BJ (cell line): ENCODE results near the gene PIP4K2B. TPM values are rescaled to one million over a fixed set of nuclear protein-coding genes. Genes with fewer than 3 reads are reported as not detected.
"Not testable (repeated sequence)": the region's sequence is repeated elsewhere in the genome, so short reads cannot be mapped to it uniquely, and the experiment has no call there.

Experiments
- CTCF ChIA-PET: fragments of 350-600 bp; formaldehyde crosslinking; extraction: SDS; loops from one replicate; lab custom pipeline; 2021; ENCODE audit warnings: antibody characterized with exemption, inconsistent platforms; lab: Yijun Ruan, JAX
- POLR2A ChIA-PET: fragments of 300-600 bp; sonication (Branson Sonifier 250); formaldehyde crosslinking; extraction: SDS; loops from one replicate; lab custom pipeline; 2021; ENCODE audit warnings: antibody characterized with exemption; lab: Charles Lee
- DNase-seq: peaks from one replicate; pipeline ENCODE4 v3.0.0-alpha.2; 2011; ENCODE audit warnings: low read depth
- H3K27me3 ChIP-seq: 2 replicates; pipeline ENCODE4 v1.6.0; 2011; ENCODE audit warnings: low read length; ENCODE audit not compliant: control insufficient read depth, insufficient read depth
- H3K36me3 ChIP-seq: 2 replicates; pipeline ENCODE4 v1.5.1; 2011; ENCODE audit warnings: low read length; ENCODE audit not compliant: control insufficient read depth, insufficient read depth
- H3K4me3 ChIP-seq: 2 replicates; pipeline ENCODE4 v1.5.1; 2011; ENCODE audit warnings: low read depth, mild to moderate bottlenecking, control low read depth, low read length
- polyA plus RNA-seq: library from polyadenylated mRNA; depleted of rRNA; stranded (reverse); fragments of >200 nt; gene quantifications from 2 replicates; pipeline ENCODE4 v1.2.3, GENCODE V29; 2011
- TF ChIP-seq, protein P1 (sequence below): IDR thresholded peaks from 2 replicates; pipeline ENCODE4 v1.5.1; 2011; ENCODE audit warnings: low read depth, mild to moderate bottlenecking, control low read depth, inconsistent platforms, low read length, moderate library complexity; ENCODE audit not compliant: insufficient read depth

PIP4K2B gene
- polyA plus RNA-seq, 1 experiment: 37.2 TPM

DNA sequence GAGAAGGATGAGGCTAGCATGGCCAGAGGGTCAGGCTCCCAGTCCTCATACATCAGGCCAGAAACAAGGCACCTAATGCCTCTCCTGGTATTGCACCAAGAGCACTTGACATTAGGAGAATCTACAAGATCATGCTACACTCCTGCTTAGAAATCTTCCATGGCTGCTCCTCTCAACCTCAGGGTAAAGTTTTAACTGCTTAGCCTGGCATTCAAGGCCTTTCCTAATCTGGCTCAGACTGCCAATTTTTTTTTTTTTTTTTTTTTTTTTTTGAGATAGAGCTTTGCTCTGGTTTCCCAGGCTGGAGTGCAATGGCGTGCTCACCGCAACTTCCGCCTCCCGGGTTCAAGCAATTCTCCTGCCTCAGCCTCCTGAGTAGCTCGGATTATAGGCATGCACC, 8.2 kb downstream of the PIP4K2B start:
- TF ChIP-seq, protein P1, sequence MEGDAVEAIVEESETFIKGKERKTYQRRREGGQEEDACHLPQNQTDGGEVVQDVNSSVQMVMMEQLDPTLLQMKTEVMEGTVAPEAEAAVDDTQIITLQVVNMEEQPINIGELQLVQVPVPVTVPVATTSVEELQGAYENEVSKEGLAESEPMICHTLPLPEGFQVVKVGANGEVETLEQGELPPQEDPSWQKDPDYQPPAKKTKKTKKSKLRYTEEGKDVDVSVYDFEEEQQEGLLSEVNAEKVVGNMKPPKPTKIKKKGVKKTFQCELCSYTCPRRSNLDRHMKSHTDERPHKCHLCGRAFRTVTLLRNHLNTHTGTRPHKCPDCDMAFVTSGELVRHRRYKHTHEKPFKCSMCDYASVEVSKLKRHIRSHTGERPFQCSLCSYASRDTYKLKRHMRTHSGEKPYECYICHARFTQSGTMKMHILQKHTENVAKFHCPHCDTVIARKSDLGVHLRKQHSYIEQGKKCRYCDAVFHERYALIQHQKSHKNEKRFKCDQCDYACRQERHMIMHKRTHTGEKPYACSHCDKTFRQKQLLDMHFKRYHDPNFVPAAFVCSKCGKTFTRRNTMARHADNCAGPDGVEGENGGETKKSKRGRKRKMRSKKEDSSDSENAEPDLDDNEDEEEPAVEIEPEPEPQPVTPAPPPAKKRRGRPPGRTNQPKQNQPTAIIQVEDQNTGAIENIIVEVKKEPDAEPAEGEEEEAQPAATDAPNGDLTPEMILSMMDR: no peak
- H3K4me3 ChIP-seq: no peak overlapping the region
- CTCF ChIA-PET: no interaction called here
- H3K27me3 ChIP-seq: no peaks in the 10 kb centered on the region
- peaks cover 8% of the 10 kb centered on the region for H3K36me3 ChIP-seq
- no peak for DNase-seq
- POLR2A ChIA-PET: no interaction called here

DNA sequence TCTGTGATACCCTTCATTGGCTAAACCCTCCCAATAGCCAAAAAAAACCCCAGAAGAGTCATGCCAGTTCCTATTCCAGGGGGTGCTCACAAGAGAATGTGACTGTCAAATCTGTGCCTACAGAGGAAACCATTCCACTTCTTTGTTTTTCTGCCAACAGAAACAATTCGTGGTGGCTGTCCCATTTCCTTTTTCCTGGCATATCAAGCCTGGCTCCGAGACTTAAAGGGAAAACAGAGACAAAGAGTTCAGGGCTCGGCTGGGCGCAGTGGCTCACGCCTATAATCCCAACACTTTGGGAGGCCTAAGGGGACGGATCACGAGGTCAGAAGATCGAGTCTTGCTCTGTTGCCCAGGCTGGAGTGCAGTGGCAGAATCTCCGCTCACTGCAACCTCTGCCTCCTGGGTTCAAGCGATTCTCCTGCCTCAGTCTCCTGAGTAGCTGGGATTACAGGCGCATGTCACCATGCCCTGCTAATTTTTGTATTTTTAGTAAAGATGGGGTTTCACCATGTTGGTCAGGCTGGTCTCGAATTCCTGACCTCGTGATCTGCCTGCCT, 9.1 kb downstream of the PIP4K2B start:
- POLR2A ChIA-PET, H3K27me3 ChIP-seq, CTCF ChIA-PET, DNase-seq, H3K4me3 ChIP-seq: not testable (repeated sequence)
- peaks cover 11% of the 10 kb centered on the region for H3K36me3 ChIP-seq

DNA sequence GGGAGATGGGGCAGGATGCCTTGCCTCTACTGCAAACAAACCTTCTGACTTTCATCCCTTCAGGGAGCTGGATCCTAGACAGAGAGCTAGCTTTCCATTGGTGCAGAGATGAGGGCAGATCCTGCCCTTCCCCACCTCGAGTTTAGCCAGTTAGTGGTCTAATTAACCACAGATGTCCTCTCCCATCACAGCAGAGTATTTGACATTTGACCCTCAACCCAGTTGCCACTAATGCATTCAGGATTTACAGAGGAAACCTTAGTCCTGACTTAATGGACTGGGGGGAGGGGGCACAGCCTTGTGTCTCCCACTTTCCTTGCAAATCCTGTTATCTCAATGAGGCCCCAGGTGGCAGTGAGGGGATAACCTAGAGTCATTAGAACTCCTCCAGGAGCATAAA, 10.2 kb downstream of the PIP4K2B start:
- CTCF ChIA-PET: interaction anchor here (0.9 kb wide), 1 partner anchor 8 kb away, joined by 3 read pairs; no protein-coding TSS in a partner anchor
- Histone ChIP-seq H3K27me3 (no peaks in the 10 kb centered on the region), H3K4me3 (no peak overlapping the region), H3K36me3 (peaks cover 13% of the 10 kb centered on the region)
- no peak for DNase-seq
- TF ChIP-seq, protein P1: no peak
- POLR2A ChIA-PET: no interaction called here

DNA sequence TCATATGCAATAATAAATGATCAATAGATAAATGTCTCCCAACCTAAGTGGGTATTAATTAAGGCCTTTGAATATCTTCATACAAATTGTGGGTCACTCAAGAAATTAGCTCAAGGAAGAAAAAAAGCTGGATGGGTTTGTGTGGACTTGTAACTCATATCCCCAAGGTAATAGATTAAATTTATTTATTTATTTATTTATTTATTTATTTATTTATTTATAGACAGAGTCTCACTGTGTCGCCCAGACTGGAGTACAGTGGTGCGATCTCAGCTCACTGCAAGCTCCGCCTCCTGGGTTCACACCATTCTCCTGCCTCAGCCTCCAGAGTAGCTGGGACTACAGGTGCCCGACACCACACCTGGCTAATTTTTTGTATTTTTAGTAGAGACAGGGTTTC, 11.4 kb downstream of the PIP4K2B start:
- H3K27me3 ChIP-seq, DNase-seq, H3K4me3 ChIP-seq, POLR2A ChIA-PET: not testable (repeated sequence)
- CTCF ChIA-PET: interaction anchor here (0.8 kb wide), 1 partner anchor 20 kb away, joined by 4 read pairs; no protein-coding TSS in a partner anchor
- peaks cover 18% of the 10 kb centered on the region for H3K36me3 ChIP-seq

DNA sequence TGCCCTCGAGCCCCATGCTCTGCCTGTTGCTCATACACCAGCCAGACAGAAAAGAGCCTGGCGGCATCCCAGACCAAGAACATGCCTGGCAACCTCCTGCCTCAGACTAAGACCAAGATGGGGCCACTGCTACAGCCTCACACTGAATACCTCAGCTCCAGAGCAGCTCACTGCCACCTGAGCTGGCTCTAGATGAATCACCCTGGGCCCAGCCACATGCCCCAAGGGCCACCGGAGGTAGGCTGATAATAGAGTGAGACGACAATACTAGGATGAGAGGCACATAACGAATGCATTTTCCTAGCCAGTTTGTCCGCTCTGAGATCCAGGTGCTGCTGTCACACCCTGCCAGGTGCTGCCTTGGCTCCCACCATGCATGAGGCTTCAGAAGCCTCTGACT, 13.0 kb downstream of the PIP4K2B start:
- DNase-seq: no peak
- ChIA-PET POLR2A (no interaction called here), CTCF (interaction anchor here (0.6 to 1.2 kb wide), 2 partner anchors 11 to 16 kb away, joined by 3 to 4 read pairs; no protein-coding TSS in a partner anchor)
- TF ChIP-seq, protein P1: no peak
- peaks cover 24% of the 10 kb centered on the region for H3K36me3 ChIP-seq
- H3K27me3 ChIP-seq: no peaks in the 10 kb centered on the region
- H3K4me3 ChIP-seq: no peak overlapping the region

DNA sequence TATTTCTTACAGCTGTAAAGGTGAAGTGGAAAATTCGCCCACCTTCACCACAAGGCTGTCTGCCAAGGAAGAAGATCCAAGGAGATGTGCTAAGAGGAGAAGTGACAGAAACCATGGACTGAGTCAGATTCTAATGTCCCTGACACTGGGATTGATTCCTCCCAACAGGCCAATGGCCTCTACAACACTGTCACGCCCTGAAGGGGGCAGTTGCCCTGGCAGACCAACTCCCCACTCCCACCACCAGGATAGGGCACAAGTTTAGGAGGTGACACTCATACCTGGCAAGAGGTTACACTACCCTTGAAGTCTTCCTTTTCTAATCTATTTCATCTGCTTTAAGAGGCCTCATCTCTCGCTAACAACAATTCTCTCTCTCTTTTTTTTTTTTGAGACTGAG, 16.1 kb downstream of the PIP4K2B start:
- no peak overlapping the region for H3K4me3 ChIP-seq
- TF ChIP-seq, protein P1: no peak
- ChIA-PET POLR2A (no interaction called here), CTCF (no interaction called here)
- peaks cover 44% of the 10 kb centered on the region for H3K36me3 ChIP-seq
- no peaks in the 10 kb centered on the region for H3K27me3 ChIP-seq
- no peak for DNase-seq
